Stimulated activated CD8-positive, alpha-beta memory T cell treated with anti-CD3 and anti-CD28 coated beads, Interleukin-7, amount 100 ng/mL, for 48 hours (primary cell): Measurements from ENCODE around the gene CEPT1.
"Not testable (repeated sequence)": the region's sequence is repeated elsewhere in the genome, so short reads cannot be mapped to it uniquely, and the experiment has no call there.

ENCODE experiments used
- DNase-seq, 2 donors: peaks; one replicate each; pipeline ENCODE4 v3.0.0-alpha.2; 2020; ENCODE audit warnings: low read depth in 1 of 2; ENCODE audit errors: extremely low read depth in 1 of 2

The CEPT1 gene

DNA sequence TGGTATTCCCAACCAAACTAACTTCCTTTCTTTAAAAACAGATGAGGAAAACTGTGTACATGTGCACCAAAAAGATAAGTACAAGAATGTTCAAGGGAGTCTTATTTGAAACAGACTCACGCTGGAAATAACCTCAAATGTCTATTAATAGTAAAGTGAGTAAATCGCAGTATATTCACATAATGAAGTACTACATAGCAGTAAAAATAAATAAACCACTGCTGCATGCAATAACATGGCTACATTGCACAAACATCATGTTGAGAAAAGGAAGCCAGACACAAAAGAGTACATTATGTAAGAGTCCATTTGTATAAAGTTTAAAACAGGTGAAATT is 65.7 kb downstream of the CEPT1 start:
- no peak for DNase-seq

- DNase-seq, result no peak
These were observed 68.9 kb downstream of the CEPT1 start for GRCh38 chr1:111208921-111209320.

DNA sequence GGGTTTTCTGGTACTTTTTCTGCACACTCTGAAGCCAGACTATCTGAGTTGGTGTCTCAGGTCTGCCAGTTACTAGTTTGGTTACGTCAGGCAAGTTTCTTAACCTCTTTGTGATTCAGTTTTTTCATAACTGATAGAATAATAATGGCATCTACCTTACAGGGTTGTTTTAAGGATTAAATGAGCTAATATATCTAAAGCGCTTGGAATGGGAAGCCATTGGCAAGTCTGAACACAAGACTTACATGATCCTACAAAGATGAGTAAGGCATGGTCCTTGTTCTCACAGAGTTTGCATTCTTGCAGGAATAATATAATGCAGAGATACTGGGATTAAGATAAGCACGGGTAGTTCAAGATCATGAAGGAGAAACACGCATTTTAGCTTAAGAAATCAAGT is 69.6 kb downstream of the CEPT1 start:
- DNase-seq, result no peak

- DNase-seq, result no peak
These were observed 71.9 kb downstream of the CEPT1 start for GRCh38 chr1:111211921-111212320.

DNA sequence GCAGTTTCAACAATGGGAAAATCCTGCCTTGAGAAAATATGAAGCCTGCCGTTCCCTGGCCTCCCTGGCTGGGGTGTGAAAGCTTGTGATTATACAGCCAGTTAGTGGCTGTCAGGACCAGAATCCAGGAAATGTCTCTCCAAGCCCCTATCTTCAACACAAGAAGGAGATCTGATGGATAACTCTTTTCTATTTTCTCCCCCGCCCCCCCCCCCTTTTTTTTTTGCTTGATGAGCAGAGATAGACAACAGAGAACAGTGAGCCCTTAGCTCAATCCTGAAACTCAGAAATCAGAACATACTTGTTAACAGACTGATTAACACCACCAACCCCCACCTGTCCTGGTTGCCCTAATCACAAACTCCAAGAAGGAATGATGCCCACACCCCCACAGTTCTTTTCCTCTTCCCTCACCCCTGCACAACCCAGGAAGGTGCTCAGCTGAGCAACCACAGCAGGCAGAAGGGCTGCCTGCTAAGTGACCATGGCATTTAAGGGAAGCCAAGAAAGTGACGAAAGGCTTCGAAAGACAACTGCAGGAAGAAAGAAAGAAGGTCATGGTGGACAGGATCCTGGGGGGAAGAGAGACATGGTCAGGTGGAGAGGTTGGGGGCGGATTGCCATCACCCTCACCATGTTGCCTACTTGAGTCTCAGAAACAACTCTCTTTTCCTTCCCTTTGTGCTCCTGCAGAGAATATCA is 72.8 kb downstream of the CEPT1 start:
- DNase-seq, result no peak

DNA sequence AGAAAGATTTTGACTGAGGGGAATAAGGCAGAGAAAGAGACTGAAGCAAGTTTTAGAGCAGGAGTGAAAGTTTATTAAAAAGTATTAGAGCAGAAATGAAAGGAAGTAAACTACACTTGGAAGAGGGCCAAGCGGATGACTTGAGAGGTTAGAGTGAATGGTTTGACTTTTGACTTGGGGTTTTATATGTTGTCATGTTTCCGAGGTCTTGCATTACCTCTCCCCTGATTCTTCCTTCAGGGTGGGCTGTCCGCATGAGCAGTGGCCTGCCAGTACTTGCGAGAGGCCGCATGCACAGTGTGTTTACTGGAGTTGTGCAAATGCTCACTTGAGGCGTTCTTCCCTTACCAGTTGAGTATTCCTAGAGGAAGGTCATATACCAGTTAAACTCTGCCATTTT is 73.4 kb downstream of the CEPT1 start:
- no peak for DNase-seq

- no peak for DNase-seq
These were observed 74.2 kb downstream of the CEPT1 start for GRCh38 chr1:111214074-111214801.

DNA sequence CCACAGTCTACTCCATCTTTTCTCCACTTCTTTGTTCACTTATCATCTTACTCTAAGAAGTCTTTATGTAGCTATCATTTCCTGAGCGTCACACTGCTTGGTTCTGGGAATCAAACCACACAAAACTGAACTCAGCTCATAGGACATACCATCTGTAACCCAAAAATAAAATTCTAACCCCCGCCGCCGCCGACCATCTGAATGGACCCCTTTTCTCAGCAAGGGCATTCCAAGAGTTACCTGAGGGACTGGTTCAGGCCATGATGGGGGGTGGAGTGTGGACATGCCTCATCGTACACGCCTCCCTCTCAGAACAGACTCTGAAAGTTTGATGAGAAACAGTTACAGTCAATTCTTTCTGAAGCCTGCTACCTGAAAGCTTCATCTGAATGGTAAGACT is 74.9 kb downstream of the CEPT1 start:
- DNase-seq, result peak in 1 of 2 donors; percentile 57

DNA sequence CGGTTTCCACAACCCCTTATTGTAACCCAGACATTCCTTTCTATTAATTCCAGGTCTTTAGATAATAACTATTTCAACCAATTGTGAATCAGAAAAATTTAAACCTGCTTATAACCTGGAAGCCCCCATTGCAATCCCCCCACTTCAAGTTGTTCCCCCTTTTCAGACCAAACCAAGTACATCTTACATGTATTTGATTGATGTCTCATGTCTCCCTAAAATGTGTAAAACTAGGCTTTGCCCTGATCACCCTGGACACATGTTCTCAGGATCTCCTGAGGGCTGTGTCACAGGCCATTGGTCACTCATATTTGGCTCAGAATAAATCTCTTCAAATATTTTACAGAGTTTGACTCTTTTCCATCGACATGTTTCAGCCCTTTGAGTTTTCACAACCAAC is 75.3 kb downstream of the CEPT1 start:
- not testable (repeated sequence) for DNase-seq

DNA sequence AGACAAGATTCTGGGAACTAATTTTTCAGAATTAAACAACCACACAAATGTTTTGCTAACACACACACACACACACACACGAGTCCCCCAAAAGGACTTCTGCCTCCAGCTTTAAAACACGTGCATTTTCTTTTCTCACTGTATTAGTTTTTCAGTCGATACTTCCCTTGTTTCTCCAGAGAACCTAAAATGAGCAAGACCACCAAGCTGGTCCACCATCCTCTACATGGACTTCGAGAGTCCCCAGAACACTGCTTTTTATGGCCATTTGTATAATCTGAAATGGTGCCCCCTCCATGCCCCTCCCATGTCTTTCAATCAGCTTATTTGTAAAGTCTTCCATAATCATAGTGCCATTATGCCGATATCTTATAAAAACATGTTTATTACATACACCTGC is 76.7 kb downstream of the CEPT1 start:
- no peak for DNase-seq

DNA sequence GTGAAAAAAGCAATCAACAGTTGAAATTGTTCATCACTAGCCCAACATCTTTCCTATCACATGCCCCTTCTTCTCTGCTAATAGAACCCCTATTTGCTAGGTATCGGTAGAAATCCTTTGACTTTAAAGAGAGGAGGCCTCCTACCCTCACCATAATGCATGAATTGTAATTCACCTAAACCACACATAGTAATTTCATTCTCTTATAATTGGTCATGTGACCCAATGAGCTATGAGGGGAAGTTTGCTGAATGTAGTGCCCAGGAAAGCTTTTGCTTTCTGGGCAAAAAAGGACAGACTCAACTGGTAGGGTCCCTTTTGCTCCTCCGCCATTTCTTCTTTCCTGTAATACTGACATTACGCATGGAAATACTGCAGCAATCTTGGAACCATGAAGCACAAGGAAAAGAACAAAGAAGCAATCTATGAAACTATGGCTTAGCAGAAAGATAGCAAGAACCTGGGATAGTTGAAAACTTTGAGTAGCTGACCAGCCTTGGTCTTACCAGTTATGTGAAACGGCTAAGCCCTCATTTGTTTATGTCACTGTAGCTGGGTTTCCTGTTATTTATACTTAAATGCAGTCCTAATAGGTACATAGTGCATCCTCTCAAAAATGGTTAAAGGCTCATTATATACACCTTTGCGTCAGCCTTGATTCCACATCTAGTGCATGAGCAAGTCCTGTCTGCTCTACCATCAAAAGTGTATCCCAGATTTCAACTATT is 77.3 kb downstream of the CEPT1 start:
- no peak for DNase-seq

DNA sequence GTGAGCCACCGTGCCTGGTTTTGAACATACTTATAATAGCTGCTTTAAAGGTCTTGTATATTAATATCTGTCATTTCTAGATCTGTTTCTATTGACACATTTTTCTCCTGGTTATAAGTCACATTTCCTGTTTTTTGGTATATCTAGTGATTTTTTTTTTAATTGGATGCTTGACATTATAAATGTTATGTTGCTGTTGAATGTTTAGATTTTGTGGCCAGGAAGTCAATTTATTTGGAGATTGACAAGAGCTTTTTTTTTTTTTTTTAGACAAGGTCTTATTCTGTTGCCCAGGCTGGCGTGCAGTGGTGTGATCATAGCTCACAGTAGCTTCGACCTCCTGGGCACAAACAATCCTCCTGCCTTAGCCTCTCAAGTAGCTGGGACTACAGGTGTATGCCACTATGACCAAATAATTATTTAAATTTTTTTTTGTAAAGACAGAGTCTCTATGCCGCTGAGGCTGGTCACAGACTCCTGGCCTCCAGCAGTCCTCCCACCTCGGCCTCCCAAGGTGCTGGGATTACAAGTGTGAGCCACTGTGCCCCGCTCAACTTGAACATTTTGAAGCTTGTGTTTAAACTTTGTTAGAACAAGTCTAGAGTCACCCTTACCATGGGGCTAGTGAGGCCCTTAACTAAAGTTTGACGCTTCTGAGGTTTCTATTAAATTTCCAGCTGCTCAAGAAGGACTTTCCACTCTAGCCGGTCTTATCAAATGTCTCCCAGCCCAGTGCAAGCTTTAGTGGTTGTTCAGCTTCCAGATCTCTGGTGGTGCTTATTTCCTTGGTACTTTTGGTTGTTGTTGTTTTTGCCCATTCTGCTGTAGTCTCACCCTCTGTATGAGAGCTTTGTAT is 78.9 kb downstream of the CEPT1 start:
- no peak for DNase-seq

DNA sequence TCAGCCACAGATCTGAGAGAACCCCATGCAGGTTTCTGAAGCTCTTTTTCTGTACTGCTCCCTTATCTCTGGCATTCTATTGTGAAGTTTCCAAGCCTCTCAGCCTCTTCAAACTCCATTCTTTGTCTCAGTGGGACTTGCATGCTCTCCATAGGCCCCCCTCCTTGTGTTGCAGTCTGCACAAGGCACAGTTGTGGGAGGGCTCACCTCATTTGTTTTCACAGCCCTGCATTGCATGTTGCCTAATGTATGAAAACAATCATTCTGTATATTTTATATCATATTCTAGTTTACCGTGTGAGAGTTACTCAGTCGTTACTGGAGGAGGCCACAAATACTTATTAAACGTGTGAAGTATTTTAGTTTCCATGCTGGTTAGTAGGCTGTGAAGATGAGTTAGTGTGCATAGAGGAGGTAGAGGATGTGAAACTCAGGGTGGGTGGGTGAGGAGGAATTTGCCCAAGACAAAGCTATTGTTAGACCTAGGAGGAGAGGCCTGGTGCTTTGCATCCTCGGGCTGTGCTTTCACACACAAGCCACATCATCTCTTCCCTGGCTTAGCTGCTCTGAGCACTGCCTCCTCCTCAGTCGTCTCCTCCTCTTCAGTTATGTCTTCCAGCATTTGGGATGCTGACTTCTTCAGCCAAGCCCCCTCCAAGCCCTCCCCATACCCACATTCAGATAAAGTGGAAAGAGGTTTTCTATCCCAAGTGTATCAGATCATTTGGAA is 79.7 kb downstream of the CEPT1 start:
- DNase-seq, result peak in 1 of 2 donors; percentile 59

DNA sequence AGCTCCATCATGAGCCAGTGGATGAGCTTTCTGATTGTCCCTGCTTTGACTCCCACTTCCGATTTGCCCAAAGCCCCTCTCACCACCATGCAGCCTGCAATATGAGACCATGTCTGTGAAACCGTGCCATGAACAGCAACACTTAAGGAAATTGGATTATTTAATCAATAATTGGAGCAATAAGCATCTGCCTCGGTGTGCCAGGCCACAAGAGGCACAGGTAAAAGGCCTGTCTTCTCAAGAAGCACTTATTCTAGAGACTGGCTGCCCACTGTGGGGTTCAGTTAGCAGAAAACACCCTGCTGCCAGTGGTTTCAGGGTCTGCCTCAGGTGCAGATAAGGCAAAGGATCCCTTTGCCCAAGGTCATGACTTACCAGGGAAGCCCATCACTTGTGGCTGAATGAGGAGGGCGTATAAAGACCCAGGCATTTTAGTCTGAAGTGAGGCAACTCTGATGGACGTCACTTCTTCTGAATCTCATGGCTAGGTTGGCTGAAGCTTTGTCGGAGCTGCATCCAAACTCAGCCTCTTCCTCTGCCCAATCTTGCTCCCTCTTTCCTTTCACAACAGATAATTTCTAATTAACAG is 80.4 kb downstream of the CEPT1 start:
- DNase-seq, result no peak

GRCh38 chr1:111221276-111221632 is 81.2 kb downstream of the CEPT1 start:
- DNase-seq, result no peak

DNA sequence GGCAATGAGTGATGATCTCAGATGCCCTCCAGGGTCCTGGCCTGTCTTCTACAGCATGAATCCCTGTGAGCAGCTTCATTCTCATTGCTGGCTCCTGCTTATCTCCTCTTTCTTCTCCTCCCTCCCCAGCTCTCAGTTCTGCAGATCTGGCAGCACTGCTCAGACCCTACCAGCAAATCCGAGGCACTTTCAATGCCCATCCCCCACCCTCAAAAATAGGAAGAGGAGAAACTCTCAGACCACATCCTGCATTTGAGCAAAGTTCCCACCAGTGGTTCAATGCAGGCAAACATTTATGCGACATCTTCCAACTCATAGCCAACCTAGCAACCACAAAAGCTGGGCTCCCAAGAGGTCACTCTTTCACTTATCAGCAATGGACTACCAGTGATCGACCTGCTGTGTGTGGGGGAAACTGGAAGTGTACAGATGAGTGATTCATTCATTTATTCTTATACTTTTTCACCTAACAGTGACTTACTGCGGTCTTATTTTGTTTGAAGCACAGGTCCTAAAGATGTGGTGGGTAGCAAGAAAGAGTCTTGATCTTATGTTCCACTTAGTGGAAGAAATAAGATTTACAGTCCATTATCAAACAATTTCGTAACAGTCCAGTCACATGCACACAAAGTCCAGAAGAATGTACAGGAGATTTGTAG is 81.7 kb downstream of the CEPT1 start:
- peak in 1 of 2 donors; percentile 67 for DNase-seq

- peak; percentile 62 to 68 for DNase-seq
These were observed 82.5 kb downstream of the CEPT1 start for GRCh38 chr1:111222308-111223125.

- no peak for DNase-seq
These were observed 83.2 kb downstream of the CEPT1 start for GRCh38 chr1:111223126-111223685.
